ENCODE measurements around the gene WHRN.
A peak's percentile ranks its signal among the peaks of the same experiment; 100 is the strongest.

WHRN gene

GRCh38 chr9:114396558-114397218 lies 108.6 kb downstream of the WHRN start:
- POLR2A ChIA-PET = interaction anchor here (1.0 kb wide), 1 partner anchor 9 kb away, joined by 3 read pairs; the partner anchor contains the start of gene AKNA
- no peak for DNase-seq (ENCODE audit: low read depth, low spot score)

GRCh38 chr9:114395768-114396167 lies 109.5 kb downstream of the WHRN start:
- no peak overlapping the region for H3K4me3 ChIP-seq (ENCODE audit: low read depth, low read length)
- DNase-seq (ENCODE audit: low read depth, low spot score) = no peak
- CTCF ChIA-PET = interaction anchor here (0.6 to 2.7 kb wide), 9 partner anchors 8 to 313 kb away, joined by 3 to 23 read pairs (median 3); partner anchors contain the start of gene AKNA
- no peak for TF ChIP-seq CTCF (IDR thresholded peaks at IDR 0.05; ENCODE audit: insufficient read depth, low read length, missing control alignments)
- POLR2A ChIA-PET = no interaction called here

More at GRCh38 chr9:114396558-114397218, 108.6 kb downstream of the WHRN start:
- peak overlapping the region; percentile 87 for H3K4me3 ChIP-seq (ENCODE audit: low read depth, low read length)
- CTCF ChIA-PET = interaction anchor here (0.7 to 2.7 kb wide), 8 partner anchors 9 to 284 kb away, joined by 3 to 23 read pairs (median 4); no protein-coding TSS in a partner anchor
- no peak for TF ChIP-seq CTCF (IDR thresholded peaks at IDR 0.05; ENCODE audit: insufficient read depth, low read length, missing control alignments)

DNA sequence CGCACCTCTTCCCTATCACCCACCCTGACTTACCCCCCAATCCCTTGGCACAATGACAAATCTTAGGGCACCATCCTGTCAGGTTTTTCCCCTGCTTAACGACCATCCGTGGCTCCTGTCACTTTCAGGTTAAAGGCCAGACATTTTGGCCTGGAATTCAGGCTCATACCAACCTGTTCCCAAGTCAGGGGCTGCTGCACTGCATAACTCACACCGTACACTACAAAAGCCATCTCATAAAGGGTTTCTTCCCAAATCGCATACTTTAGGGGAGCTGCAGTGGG lies 110.0 kb downstream of the WHRN start:
- CTCF ChIA-PET = interaction anchor here (0.9 to 2.7 kb wide), 6 partner anchors 8 to 313 kb away, joined by 3 to 23 read pairs (median 4); no protein-coding TSS in a partner anchor
- no peak overlapping the region for H3K4me3 ChIP-seq (ENCODE audit: low read depth, low read length)
- POLR2A ChIA-PET = no interaction called here
- TF ChIP-seq CTCF (IDR thresholded peaks at IDR 0.05; ENCODE audit: insufficient read depth, low read length, missing control alignments) = no peak
- no peak for DNase-seq (ENCODE audit: low read depth, low spot score)

GRCh38 chr9:114394523-114395333 lies 110.5 kb downstream of the WHRN start:
- H3K4me3 ChIP-seq (ENCODE audit: low read depth, low read length) = no peak overlapping the region
- DNase-seq (ENCODE audit: low read depth, low spot score) = no peak
- ChIA-PET CTCF (interaction anchor here (1.1 to 2.7 kb wide), 5 partner anchors 9 to 267 kb away, joined by 3 to 23 read pairs (median 5); no protein-coding TSS in a partner anchor), POLR2A (no interaction called here)
- no peak for TF ChIP-seq CTCF (IDR thresholded peaks at IDR 0.05; ENCODE audit: insufficient read depth, low read length, missing control alignments)

DNA sequence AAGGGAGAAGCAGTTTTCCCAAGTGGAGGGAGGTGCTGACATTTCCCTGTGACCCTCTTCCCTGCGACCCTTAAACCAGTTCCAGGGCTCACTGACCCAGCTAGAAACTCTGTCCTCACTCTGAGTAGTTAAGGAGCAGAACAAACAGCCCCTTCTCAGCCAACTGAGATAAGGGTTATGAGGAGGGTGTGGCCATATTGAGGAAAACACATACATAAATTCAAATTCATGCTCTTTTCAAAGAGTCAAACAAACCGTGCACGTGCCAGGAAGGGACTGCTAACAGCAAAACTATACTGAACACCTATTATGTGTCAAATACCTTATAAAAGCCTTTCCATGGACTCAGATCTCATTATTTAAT lies 112.5 kb downstream of the WHRN start:
- ChIA-PET CTCF (interaction anchor here (0.8 kb wide), 1 partner anchor 13 kb away, joined by 3 read pairs; no protein-coding TSS in a partner anchor), POLR2A (no interaction called here)
- TF ChIP-seq CTCF (IDR thresholded peaks at IDR 0.05; ENCODE audit: insufficient read depth, low read length, missing control alignments) = no peak
- no peak overlapping the region for H3K4me3 ChIP-seq (ENCODE audit: low read depth, low read length)
- no peak for DNase-seq (ENCODE audit: low read depth, low spot score)

DNA sequence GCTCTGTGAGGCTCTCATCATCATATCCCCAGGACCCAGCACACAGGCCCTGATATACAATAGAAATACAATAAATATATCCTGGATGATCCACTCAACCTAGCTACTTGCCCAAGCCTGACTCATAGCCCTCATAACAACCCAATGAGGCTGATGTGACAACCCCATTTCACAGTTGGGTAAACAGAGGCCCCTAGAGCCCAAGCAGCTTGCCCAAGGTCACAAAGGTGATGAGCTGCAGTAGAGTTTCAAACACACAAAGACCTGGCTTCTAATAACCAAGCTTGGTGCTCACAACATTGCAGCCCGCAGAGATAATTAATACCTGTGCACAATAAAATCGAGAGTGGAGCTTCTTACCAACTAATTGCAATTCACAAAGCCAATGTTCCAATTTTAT lies 114.3 kb downstream of the WHRN start:
- no peak for DNase-seq (ENCODE audit: low read depth, low spot score)
- H3K4me3 ChIP-seq (ENCODE audit: low read depth, low read length) = no peak overlapping the region
- TF ChIP-seq CTCF (IDR thresholded peaks at IDR 0.05; ENCODE audit: insufficient read depth, low read length, missing control alignments) = no peak
- ChIA-PET POLR2A (no interaction called here), CTCF (interaction anchor here (1.1 to 1.4 kb wide), 2 partner anchors 15 to 53 kb away, joined by 4 to 6 read pairs; no protein-coding TSS in a partner anchor)

Measured in AG04449 (cell line).